Measurements from ENCODE around the gene EPB41L4A.

The EPB41L4A gene

GRCh38 chr5:112163435-112163834, 255.6 kb downstream of the EPB41L4A start:
- H3K9me3 ChIP-seq (ENCODE audit: control insufficient read depth in 2 of 2, low read length in 2 of 2) = no peaks in the 10 kb centered on the region
- H3K9ac ChIP-seq (ENCODE audit: low read length in 2 of 2) = no peak overlapping the region
- peaks cover 19 to 23% of the 10 kb centered on the region in 2 donors for H3K36me3 ChIP-seq (ENCODE audit: control insufficient read depth in 2 of 2, insufficient read depth in 2 of 2, low read length in 2 of 2)
- no peak overlapping the region for H3K27ac ChIP-seq (ENCODE audit: low read length)
- peaks cover 11% of the 10 kb centered on the region for H3K4me1 ChIP-seq (ENCODE audit: control insufficient read depth, insufficient read depth, low read length)
- H3K4me3 ChIP-seq (ENCODE audit: low read length in 2 of 2) = no peak overlapping the region
- H3K27me3 ChIP-seq (ENCODE audit: control insufficient read depth in 1 of 2, insufficient read depth in 2 of 2, low read length in 2 of 2) = no peaks in the 10 kb centered on the region

GRCh38 chr5:112161392-112161748, 257.7 kb downstream of the EPB41L4A start:
- Histone ChIP-seq H3K27me3 (ENCODE audit: control insufficient read depth in 1 of 2, insufficient read depth in 2 of 2, low read length in 2 of 2) (no peaks in the 10 kb centered on the region), H3K9me3 (ENCODE audit: control insufficient read depth in 2 of 2, low read length in 2 of 2) (no peaks in the 10 kb centered on the region), H3K27ac (ENCODE audit: low read length) (peak overlapping the region; percentile 66), H3K4me3 (ENCODE audit: low read length in 2 of 2) (peak overlapping the region; percentile 93 to 96), H3K36me3 (ENCODE audit: control insufficient read depth in 2 of 2, insufficient read depth in 2 of 2, low read length in 2 of 2) (peaks cover 15 to 22% of the 10 kb centered on the region in 2 donors), H3K4me1 (ENCODE audit: control insufficient read depth, insufficient read depth, low read length) (peaks cover 11% of the 10 kb centered on the region), H3K9ac (ENCODE audit: low read length in 2 of 2) (peak overlapping the region; percentile 80 to 88)

DNA sequence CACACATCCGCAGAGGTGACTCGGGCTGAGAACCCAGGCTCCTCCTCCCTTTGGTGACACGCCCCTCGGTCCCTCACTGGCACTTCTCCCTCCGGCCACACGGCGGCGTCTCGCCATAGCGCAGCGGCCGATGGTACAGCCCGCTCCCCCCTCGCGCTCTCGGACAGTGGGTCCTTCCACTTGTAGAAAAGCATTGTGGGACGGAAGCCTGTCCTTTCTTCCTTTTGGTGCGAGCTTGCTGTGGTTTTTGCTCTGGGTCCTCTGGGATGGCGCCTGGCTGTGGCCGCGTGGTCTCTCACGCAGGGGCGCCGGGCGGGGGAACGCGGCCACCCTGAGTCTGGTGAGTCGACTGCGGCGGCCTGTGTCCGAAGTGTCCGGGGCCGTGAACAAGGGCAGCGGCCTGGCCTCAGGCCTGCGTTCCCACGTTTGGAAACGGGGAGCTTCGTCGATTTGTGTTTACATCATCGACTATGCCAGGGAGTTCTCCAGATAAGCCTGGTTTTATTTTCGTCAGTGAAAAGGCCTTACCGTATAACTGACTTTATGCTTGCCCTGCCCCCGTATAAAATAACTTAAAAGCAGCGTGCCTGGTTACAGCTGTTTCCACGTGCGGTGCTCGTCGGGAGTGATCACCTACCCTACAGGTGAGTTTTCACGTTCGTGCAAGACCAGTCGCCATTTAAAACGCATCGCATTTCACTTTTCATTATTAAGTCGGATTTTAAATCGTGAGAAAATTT, 258.3 kb downstream of the EPB41L4A start:
- Histone ChIP-seq H3K4me1 (ENCODE audit: control insufficient read depth, insufficient read depth, low read length) (peaks cover 11% of the 10 kb centered on the region), H3K9ac (ENCODE audit: low read length in 2 of 2) (peak overlapping the region; percentile 80 to 88), H3K36me3 (ENCODE audit: control insufficient read depth in 2 of 2, insufficient read depth in 2 of 2, low read length in 2 of 2) (peaks cover 15 to 19% of the 10 kb centered on the region in 2 donors), H3K27ac (ENCODE audit: low read length) (peak overlapping the region; percentile 66), H3K4me3 (ENCODE audit: low read length in 2 of 2) (peak overlapping the region; percentile 93 to 96), H3K9me3 (ENCODE audit: control insufficient read depth in 2 of 2, low read length in 2 of 2) (no peaks in the 10 kb centered on the region), H3K27me3 (ENCODE audit: control insufficient read depth in 1 of 2, insufficient read depth in 2 of 2, low read length in 2 of 2) (no peaks in the 10 kb centered on the region)

GRCh38 chr5:112159435-112159834, 259.6 kb downstream of the EPB41L4A start:
- H3K9me3 ChIP-seq (ENCODE audit: control insufficient read depth in 2 of 2, low read length in 2 of 2) = no peaks in the 10 kb centered on the region
- no peak overlapping the region for H3K9ac ChIP-seq (ENCODE audit: low read length in 2 of 2)
- no peaks in the 10 kb centered on the region for H3K27me3 ChIP-seq (ENCODE audit: control insufficient read depth in 1 of 2, insufficient read depth in 2 of 2, low read length in 2 of 2)
- H3K4me3 ChIP-seq (ENCODE audit: low read length in 2 of 2) = no peak overlapping the region
- peaks cover 14% of the 10 kb centered on the region in 2 donors for H3K36me3 ChIP-seq (ENCODE audit: control insufficient read depth in 2 of 2, insufficient read depth in 2 of 2, low read length in 2 of 2)
- H3K4me1 ChIP-seq (ENCODE audit: control insufficient read depth, insufficient read depth, low read length) = peaks cover 11% of the 10 kb centered on the region
- H3K27ac ChIP-seq (ENCODE audit: low read length) = no peak overlapping the region

GRCh38 chr5:112156211-112156610, 262.9 kb downstream of the EPB41L4A start:
- no peak overlapping the region for H3K27ac ChIP-seq (ENCODE audit: low read length)
- no peaks in the 10 kb centered on the region for H3K27me3 ChIP-seq (ENCODE audit: control insufficient read depth in 1 of 2, insufficient read depth in 2 of 2, low read length in 2 of 2)
- no peaks in the 10 kb centered on the region for H3K9me3 ChIP-seq (ENCODE audit: control insufficient read depth in 2 of 2, low read length in 2 of 2)
- no peak overlapping the region for H3K9ac ChIP-seq (ENCODE audit: low read length in 2 of 2)
- H3K4me3 ChIP-seq (ENCODE audit: low read length in 2 of 2) = no peak overlapping the region
- no peaks in the 10 kb centered on the region for H3K36me3 ChIP-seq (ENCODE audit: control insufficient read depth in 2 of 2, insufficient read depth in 2 of 2, low read length in 2 of 2)
- H3K4me1 ChIP-seq (ENCODE audit: control insufficient read depth, insufficient read depth, low read length) = peaks cover 6% of the 10 kb centered on the region

GRCh38 chr5:112154940-112155686, 264.0 kb downstream of the EPB41L4A start:
- no peak overlapping the region for H3K9ac ChIP-seq (ENCODE audit: low read length in 2 of 2)
- H3K4me1 ChIP-seq (ENCODE audit: control insufficient read depth, insufficient read depth, low read length) = peaks cover under 1% of the 10 kb centered on the region
- no peaks in the 10 kb centered on the region for H3K9me3 ChIP-seq (ENCODE audit: control insufficient read depth in 2 of 2, low read length in 2 of 2)
- H3K27ac ChIP-seq (ENCODE audit: low read length) = no peak overlapping the region
- H3K36me3 ChIP-seq (ENCODE audit: control insufficient read depth in 2 of 2, insufficient read depth in 2 of 2, low read length in 2 of 2) = no peaks in the 10 kb centered on the region
- no peak overlapping the region for H3K4me3 ChIP-seq (ENCODE audit: low read length in 2 of 2)
- no peaks in the 10 kb centered on the region for H3K27me3 ChIP-seq (ENCODE audit: control insufficient read depth in 1 of 2, insufficient read depth in 2 of 2, low read length in 2 of 2)

GRCh38 chr5:112149727-112150126, 269.4 kb downstream of the EPB41L4A start:
- no peaks in the 10 kb centered on the region for H3K36me3 ChIP-seq (ENCODE audit: control insufficient read depth in 2 of 2, insufficient read depth in 2 of 2, low read length in 2 of 2)
- no peaks in the 10 kb centered on the region for H3K27me3 ChIP-seq (ENCODE audit: control insufficient read depth in 1 of 2, insufficient read depth in 2 of 2, low read length in 2 of 2)
- no peaks in the 10 kb centered on the region for H3K4me1 ChIP-seq (ENCODE audit: control insufficient read depth, insufficient read depth, low read length)
- H3K9me3 ChIP-seq (ENCODE audit: control insufficient read depth in 2 of 2, low read length in 2 of 2) = no peaks in the 10 kb centered on the region
- no peak overlapping the region for H3K4me3 ChIP-seq (ENCODE audit: low read length in 2 of 2)
- H3K27ac ChIP-seq (ENCODE audit: low read length) = no peak overlapping the region
- no peak overlapping the region for H3K9ac ChIP-seq (ENCODE audit: low read length in 2 of 2)

DNA sequence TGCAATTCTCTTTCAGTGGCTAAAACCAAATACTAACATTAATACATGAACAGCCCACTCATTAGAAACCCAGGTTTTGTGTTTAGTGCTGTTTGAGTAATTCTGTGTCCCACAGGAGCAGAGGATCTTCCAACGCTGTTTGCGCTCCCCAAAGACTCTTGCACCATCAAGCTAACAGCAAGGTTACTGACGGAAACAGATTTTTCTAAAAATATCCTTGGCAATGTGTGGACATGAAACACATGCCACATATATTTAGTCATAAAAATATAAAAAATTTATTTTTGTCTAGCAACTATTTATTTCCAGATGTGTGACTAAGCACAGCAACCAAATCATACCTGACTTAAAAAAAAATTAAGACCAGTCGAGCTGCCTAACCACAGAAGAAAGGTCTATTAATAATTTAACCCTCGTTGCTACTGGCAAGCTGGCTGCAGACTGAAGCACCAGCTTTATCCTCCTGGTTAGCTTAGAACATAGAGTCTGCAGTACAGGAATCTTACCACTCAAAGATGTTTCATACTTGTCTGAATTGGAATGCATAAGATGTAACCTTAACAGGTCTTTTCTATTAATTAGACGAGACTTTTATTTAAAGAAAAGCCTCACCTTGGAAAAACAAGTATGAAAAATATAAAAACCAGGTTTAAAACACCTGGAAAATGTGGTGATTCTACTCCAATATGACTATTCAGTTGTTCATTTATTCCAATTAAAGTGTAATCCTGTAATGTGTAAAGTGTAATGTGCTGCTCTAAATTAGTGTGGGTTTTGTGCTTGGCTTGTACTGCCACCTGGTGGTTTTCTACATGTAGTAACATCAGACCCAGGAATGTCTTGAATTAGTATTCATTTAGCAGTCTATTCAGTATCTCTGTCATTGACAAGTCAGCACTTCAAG, 272.5 kb downstream of the EPB41L4A start:
- Histone ChIP-seq H3K9ac (ENCODE audit: low read length in 2 of 2) (no peak overlapping the region), H3K27ac (ENCODE audit: low read length) (no peak overlapping the region), H3K9me3 (ENCODE audit: control insufficient read depth in 2 of 2, low read length in 2 of 2) (no peaks in the 10 kb centered on the region), H3K4me1 (ENCODE audit: control insufficient read depth, insufficient read depth, low read length) (peaks cover 2% of the 10 kb centered on the region), H3K4me3 (ENCODE audit: low read length in 2 of 2) (no peak overlapping the region), H3K36me3 (ENCODE audit: control insufficient read depth in 2 of 2, insufficient read depth in 2 of 2, low read length in 2 of 2) (no peaks in the 10 kb centered on the region), H3K27me3 (ENCODE audit: control insufficient read depth in 1 of 2, insufficient read depth in 2 of 2, low read length in 2 of 2) (no peaks in the 10 kb centered on the region)

- Histone ChIP-seq H3K4me1 (ENCODE audit: control insufficient read depth, insufficient read depth, low read length) (peaks cover 2% of the 10 kb centered on the region), H3K27ac (ENCODE audit: low read length) (no peak overlapping the region), H3K4me3 (ENCODE audit: low read length in 2 of 2) (no peak overlapping the region), H3K27me3 (ENCODE audit: control insufficient read depth in 1 of 2, insufficient read depth in 2 of 2, low read length in 2 of 2) (no peaks in the 10 kb centered on the region), H3K36me3 (ENCODE audit: control insufficient read depth in 2 of 2, insufficient read depth in 2 of 2, low read length in 2 of 2) (no peaks in the 10 kb centered on the region), H3K9ac (ENCODE audit: low read length in 2 of 2) (no peak overlapping the region), H3K9me3 (ENCODE audit: control insufficient read depth in 2 of 2, low read length in 2 of 2) (no peaks in the 10 kb centered on the region)
Observed at GRCh38 chr5:112143690-112144089, 275.4 kb downstream of the EPB41L4A start.

DNA sequence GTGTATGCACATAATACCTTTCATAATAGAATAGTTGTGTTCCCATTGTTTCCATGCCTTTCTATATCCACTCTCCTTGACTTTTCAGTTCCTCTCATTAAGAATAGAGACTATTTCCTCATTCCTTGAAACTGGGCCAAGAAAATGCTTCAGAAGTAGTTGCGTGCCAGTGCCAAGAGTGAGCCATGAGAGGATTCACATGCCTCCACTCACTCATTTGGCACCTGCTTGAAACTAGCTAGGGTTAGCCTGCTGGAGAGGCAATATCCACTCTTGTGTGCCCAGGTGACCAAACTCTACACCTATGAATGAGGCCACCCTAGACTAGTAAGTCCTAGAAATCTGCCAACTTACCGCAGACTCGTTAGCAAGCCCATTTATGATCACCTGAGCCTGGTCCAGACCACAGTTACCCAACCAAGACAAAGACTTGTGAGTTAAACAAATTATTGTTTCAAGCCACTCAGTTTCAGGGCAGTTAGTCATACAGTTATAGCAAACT, 276.3 kb downstream of the EPB41L4A start:
- H3K27ac ChIP-seq (ENCODE audit: low read length) = no peak overlapping the region
- no peaks in the 10 kb centered on the region for H3K9me3 ChIP-seq (ENCODE audit: control insufficient read depth in 2 of 2, low read length in 2 of 2)

More for the DNA sequence above, 276.3 kb downstream of the EPB41L4A start:
- Histone ChIP-seq H3K27me3 (ENCODE audit: control insufficient read depth in 1 of 2, insufficient read depth in 2 of 2, low read length in 2 of 2) (no peaks in the 10 kb centered on the region), H3K9ac (ENCODE audit: low read length in 2 of 2) (no peak overlapping the region), H3K4me3 (ENCODE audit: low read length in 2 of 2) (no peak overlapping the region), H3K36me3 (ENCODE audit: control insufficient read depth in 2 of 2, insufficient read depth in 2 of 2, low read length in 2 of 2) (no peaks in the 10 kb centered on the region), H3K4me1 (ENCODE audit: control insufficient read depth, insufficient read depth, low read length) (peaks cover 2% of the 10 kb centered on the region)
